Lung (tissue), 12 donors: Measurements from ENCODE around the gene SLC10A1. TPM values are rescaled to one million over a fixed set of nuclear protein-coding genes. Genes with fewer than 3 reads are reported as not detected.

Experiments
- ATAC-seq: fragments of 200-7000 bp; cut with Tn5 transposase; one replicate; pipeline ENCODE4 v1.9.1; 2020; ENCODE audit warnings: moderate number of reproducible peaks; ENCODE audit not compliant: insufficient read depth, low FRiP score
- DNase-seq, 3 donors: peaks; one replicate each; pipeline ENCODE4 v3.0.0-alpha.2; 2013 to 2017
- H3K27ac ChIP-seq, 2 donors: one replicate each; pipeline ENCODE4 v1.5.1; 2013; ENCODE audit warnings: mild to moderate bottlenecking in 2 of 2, moderate library complexity in 2 of 2, control low read depth in 1 of 2, inconsistent platforms in 1 of 2, low read depth in 1 of 2, low read length in 1 of 2
- H3K27me3 ChIP-seq, 3 donors: one replicate each; pipeline ENCODE4 v1.5.1; 2013; ENCODE audit warnings: low read length in 2 of 3; ENCODE audit not compliant: control insufficient read depth in 3 of 3, insufficient read depth in 3 of 3
- H3K36me3 ChIP-seq, 4 donors: one replicate each; pipeline ENCODE4 v1.5.1; 2013; ENCODE audit warnings: low read length in 4 of 4, mild to moderate bottlenecking in 1 of 4, moderate library complexity in 1 of 4; ENCODE audit not compliant: control insufficient read depth in 4 of 4, insufficient read depth in 4 of 4
- H3K4me1 ChIP-seq, 5 donors: one replicate each; pipeline ENCODE4 v1.5.1; 2013; ENCODE audit warnings: low read length in 5 of 5, mild to moderate bottlenecking in 2 of 5, moderate library complexity in 1 of 5; ENCODE audit not compliant: control insufficient read depth in 5 of 5, insufficient read depth in 5 of 5
- H3K4me3 ChIP-seq: one replicate; pipeline ENCODE4 v1.5.1; 2013; ENCODE audit warnings: mild to moderate bottlenecking, control low read depth, moderate library complexity
- H3K9ac ChIP-seq, 2 donors: one replicate each; pipeline ENCODE4 v1.5.1; 2013; ENCODE audit warnings: low read length in 2 of 2, control low read depth in 1 of 2; ENCODE audit not compliant: insufficient read depth in 1 of 2
- H3K9me3 ChIP-seq, 4 donors: one replicate each; pipeline ENCODE4 v1.5.1; 2013; ENCODE audit warnings: low read length in 3 of 4, mild to moderate bottlenecking in 1 of 4, moderate library complexity in 1 of 4; ENCODE audit not compliant: control insufficient read depth in 4 of 4, insufficient read depth in 3 of 4
- WGBS, 2 donors: extraction: QIAGEN DNeasy Blood & Tissue Kit; methylation state at CpG; one replicate each; pipeline ENCODE4 v1.1.7; 2013; 5-methylcytosine and 5-hydroxymethylcytosine counted together
- polyA plus RNA-seq, 2 donors: library from polyadenylated mRNA; stranded (reverse); fragments of 200-250 nt; gene quantifications; one replicate each; pipeline ENCODE4 v1.2.1, GENCODE V29; 2013
- total RNA-seq, 2 donors: library from RNA; depleted of rRNA in 1 of 2; stranded (reverse); fragments of >200 nt in 1 of 2; gene quantifications; one replicate each; pipeline ENCODE4 v1.2.1, GENCODE V29; 2014 to 2021
- TF ChIP-seq, protein P1 (sequence below): IDR thresholded peaks from 2 replicates; pipeline ENCODE4 v1.5.1; 2012; ENCODE audit warnings: mild to moderate bottlenecking; ENCODE audit errors: control extremely low read depth, extremely low read depth
- donor health status: control.
- donor health status: control.
- donor health status: Bipolar disorder and iron deficiency.
- donor health status: healthy.
- donor health status: DM: yes; HTN: yes; CAD: no.

SLC10A1 gene
- total and polyA plus RNA-seq, 4 donors = not detected

DNA sequence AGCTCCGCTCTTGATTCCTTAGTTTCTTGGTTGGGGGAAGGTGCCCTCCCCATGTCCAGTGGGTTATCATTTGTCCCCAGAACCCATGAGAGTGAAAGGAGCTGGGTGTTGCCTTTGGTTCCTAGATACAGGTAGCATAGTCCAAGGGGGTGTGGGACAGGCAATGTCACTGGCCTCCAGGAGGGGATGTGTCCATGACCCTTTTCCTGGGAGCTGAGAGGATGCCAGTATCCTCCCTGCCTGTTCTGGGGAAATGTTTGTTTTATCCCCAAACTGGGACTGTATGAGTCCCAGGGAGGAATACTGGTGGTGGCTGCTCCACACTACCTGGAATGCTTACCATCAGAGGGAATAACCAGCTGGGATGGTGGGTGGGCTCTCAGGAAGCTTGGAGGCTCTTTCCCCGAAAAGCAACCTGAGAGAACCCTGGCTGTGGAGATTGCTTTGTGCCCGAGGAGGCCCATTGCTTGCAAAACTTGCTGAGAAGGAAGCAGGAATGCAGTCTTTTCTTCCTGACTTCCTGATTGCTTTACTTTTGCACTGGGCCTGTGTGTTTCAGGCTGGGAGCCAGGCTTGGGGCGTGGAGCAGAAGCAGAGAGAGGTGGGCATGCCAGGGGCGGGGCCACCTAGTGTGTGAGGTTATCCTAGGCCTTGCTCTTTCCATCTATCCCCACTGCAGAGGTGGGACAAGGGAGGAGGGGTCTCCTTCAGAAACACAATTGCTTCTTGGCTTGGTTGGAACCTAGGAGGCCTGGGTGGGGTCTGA, 715 bp upstream of the SLC10A1 start:
- H3K4me3 ChIP-seq = no peak overlapping the region
- no peak overlapping the region for H3K27ac ChIP-seq
- ATAC-seq (no peak), DNase-seq (peak in 1 of 3 donors; percentile 2)
- TF ChIP-seq, protein P1, sequence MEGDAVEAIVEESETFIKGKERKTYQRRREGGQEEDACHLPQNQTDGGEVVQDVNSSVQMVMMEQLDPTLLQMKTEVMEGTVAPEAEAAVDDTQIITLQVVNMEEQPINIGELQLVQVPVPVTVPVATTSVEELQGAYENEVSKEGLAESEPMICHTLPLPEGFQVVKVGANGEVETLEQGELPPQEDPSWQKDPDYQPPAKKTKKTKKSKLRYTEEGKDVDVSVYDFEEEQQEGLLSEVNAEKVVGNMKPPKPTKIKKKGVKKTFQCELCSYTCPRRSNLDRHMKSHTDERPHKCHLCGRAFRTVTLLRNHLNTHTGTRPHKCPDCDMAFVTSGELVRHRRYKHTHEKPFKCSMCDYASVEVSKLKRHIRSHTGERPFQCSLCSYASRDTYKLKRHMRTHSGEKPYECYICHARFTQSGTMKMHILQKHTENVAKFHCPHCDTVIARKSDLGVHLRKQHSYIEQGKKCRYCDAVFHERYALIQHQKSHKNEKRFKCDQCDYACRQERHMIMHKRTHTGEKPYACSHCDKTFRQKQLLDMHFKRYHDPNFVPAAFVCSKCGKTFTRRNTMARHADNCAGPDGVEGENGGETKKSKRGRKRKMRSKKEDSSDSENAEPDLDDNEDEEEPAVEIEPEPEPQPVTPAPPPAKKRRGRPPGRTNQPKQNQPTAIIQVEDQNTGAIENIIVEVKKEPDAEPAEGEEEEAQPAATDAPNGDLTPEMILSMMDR = no peak
- H3K36me3 ChIP-seq = no peaks in the 10 kb centered on the region
- H3K4me1 ChIP-seq = peaks cover 0 to 3% (median 0%) of the 10 kb centered on the region in 5 donors
- no peak overlapping the region for H3K9ac ChIP-seq
- no peaks in the 10 kb centered on the region for H3K27me3 ChIP-seq
- H3K9me3 ChIP-seq = no peaks in the 10 kb centered on the region
- 50 to 63% methylated on average over 5 of the region's 5 CpGs for WGBS, 2 donors

- ATAC-seq (no peak), DNase-seq (no peak)
- TF ChIP-seq, protein P1 = no peak
- H3K4me3 ChIP-seq = no peak overlapping the region
- WGBS, 2 donors = 83 to 96% methylated on average over 4 of the region's 4 CpGs
- no peak overlapping the region for H3K9ac ChIP-seq
- peaks cover 0 to 3% (median 0%) of the 10 kb centered on the region in 5 donors for H3K4me1 ChIP-seq
- H3K27me3 ChIP-seq = no peaks in the 10 kb centered on the region
- H3K27ac ChIP-seq = no peak overlapping the region
- no peaks in the 10 kb centered on the region for H3K36me3 ChIP-seq
- H3K9me3 ChIP-seq = no peaks in the 10 kb centered on the region
These were observed 1.4 kb downstream of the SLC10A1 start for GRCh38 chr14:69795691-69796090.

DNA sequence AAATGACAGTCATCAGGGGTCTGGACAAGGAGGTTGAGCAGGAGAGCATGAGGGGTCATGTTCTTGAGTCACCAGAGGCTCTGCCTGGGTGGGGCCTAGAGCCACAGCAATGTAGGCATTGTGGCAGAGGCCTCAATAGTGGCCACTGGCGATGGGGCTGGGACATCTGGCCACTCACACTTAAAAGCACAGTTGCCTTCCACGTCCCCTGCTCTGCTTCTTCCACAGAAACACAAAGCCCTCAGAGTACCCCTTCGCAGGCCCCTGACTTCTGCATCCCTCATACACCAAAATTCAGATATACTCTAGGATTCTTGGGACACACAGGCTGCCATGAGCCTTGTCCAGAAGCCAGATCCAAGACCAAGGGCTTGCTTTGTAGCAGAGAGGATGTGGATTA, 2.2 kb downstream of the SLC10A1 start:
- Histone ChIP-seq H3K9me3 (no peaks in the 10 kb centered on the region), H3K4me1 (peaks cover 0 to 3% (median 0%) of the 10 kb centered on the region in 5 donors), H3K36me3 (no peaks in the 10 kb centered on the region), H3K27ac (no peak overlapping the region), H3K9ac (no peak overlapping the region), H3K4me3 (no peak overlapping the region), H3K27me3 (no peaks in the 10 kb centered on the region)
- DNase-seq = no peak
- TF ChIP-seq, protein P1 = no peak
- WGBS, 2 donors = 89 to 92% methylated on average over 3 of the region's 3 CpGs
- ATAC-seq = no peak
